Activated T-helper 1 cell treated with anti-CD3 and anti-CD28 coated beads, Interleukin-2, amount 50 U/mL, for 16 hours (primary cell): Measurements from ENCODE around the gene HAUS6.
"Not testable (repeated sequence)": the region's sequence is repeated elsewhere in the genome, so short reads cannot be mapped to it uniquely, and the experiment has no call there.

Experiments
- DNase-seq, 2 donors: peaks; one replicate each; pipeline ENCODE4 v3.0.0-alpha.2; 2020; ENCODE audit warnings: low read depth in 1 of 2, low spot score in 1 of 2

Gene HAUS6

DNA sequence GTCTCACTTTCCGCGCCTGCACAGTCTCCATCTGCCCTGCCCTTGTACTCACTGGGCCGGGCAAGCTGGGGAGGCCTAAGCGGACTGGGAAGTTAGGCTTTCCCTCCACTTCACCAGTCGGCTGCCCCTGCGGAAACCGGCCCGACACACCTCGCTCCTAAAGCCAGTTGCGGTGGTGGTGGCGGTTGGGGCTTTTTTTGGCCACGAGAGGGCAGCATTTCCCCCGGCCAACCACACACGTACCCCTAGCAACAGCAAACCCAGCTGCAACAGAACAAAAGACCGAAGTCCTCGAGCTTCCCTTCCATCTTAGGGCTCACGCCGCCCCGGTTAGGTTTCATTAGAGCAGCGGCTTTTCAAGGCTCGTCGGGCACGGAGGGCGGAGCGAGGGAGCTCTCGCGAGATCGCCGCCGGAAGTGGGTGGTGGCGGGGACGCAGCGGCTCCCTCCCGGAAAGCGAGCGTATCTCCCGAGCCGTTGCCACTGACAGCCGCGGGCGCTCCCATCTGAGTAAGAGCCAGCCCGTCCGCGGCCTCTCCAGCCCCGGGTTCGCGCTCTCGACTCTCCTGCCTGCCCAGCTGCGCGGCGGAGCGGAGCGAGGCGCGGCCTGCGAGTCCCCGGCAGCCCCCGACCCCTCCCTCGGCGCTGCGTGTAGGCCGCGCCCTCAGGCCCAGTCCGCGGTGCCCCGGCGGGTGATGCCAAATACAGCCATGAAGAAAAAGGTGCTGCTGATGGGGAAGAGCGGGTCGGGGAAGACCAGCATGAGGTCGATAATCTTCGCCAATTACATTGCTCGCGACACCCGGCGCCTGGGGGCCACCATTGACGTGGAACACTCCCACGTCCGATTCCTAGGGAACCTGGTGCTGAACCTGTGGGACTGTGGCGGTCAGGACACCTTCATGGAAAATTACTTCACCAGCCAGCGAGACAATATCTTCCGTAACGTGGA lies 53.5 kb downstream of the HAUS6 start, which contains the start of gene RRAGA:
Gene RRAGA (plus strand): TSS at position 462 of the 951 bp plus-strand sequence. CDS start 233 bp downstream, at position 695.
- peak; percentile 87 to 89 for DNase-seq

GRCh38 chr9:19036611-19037010 lies 66.1 kb downstream of the HAUS6 start:
- DNase-seq: no peak

GRCh38 chr9:19033015-19033414 lies 69.7 kb downstream of the HAUS6 start, which contains the start of gene SAXO1:
SAXO1 (minus strand) TSS chr9:19033209; CDS start chr9:19032908, 301 bp downstream.
- no peak for DNase-seq

GRCh38 chr9:19032406-19032805 lies 70.3 kb downstream of the HAUS6 start:
- DNase-seq: no peak

- DNase-seq: no peak
Measured at GRCh38 chr9:19030899-19031298, 71.8 kb downstream of the HAUS6 start.

DNA sequence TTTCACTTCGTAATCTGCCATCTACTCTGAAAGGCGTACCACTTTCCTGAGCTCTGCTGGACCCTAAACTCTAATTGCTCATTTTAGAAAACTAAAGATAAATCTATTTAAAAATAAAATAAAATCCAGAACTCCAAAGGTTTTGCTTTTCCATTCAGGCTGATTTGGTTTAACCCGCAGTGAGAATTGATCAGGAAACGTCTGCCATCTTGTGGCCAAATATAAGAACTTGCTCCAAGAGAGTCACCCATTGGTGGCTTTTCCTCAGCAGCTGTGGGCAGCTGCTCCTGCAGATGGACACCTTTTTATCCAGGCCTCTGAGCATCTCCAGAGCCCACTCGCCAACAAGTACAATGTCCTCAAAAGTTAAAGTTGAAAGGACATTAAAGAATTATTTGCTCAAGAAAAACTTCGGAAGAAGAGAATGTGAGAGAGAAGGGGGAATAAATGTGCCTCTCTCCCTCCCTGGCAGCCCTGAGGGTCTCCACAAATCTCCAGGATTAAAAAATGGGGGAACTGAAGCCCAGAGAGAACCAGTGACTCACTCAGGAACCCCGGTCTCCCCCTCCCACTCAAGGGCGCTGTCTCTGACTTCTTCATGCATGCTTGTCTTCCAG lies 73.8 kb downstream of the HAUS6 start:
- no peak for DNase-seq

DNA sequence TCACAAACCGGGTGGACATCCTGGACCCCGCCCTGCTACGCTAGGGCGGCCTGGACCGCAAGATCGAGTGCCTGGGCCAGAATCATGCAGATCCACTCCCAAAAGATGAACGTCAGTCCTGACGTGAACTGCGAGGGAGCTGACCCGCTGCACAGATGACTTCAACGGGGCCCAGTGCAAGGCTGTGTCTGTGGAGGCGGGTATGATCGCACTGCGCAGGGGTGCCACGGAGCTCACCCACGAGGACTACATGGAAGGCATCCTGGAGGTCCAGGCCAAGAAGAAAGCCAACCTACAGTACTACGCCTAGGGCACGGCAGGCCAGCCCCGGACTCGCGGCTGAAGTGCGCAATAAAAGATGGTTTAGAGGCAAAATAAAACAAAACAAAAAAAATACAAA lies 74.9 kb downstream of the HAUS6 start:
- DNase-seq: no peak

GRCh38 chr9:19026375-19026774 lies 76.3 kb downstream of the HAUS6 start:
- DNase-seq: no peak

DNA sequence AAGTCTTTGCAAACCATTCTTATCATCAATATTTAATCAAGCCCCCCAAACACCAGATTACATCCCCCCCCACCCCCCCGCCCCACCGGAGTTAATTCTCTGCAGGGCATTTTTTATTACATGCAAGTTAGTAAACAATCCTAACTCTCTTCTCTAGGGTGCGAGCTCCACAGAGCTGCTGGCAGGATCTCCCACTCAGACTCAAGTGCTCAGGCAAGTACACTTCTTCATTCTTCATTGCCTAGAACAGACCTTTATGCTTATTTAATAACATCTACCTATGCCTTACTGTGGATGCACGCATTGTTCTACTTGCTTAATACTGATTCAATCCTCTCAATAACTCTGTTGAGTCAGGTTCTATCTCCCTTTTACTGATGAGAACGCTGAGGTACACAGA lies 79.6 kb downstream of the HAUS6 start:
- DNase-seq: no peak

DNA sequence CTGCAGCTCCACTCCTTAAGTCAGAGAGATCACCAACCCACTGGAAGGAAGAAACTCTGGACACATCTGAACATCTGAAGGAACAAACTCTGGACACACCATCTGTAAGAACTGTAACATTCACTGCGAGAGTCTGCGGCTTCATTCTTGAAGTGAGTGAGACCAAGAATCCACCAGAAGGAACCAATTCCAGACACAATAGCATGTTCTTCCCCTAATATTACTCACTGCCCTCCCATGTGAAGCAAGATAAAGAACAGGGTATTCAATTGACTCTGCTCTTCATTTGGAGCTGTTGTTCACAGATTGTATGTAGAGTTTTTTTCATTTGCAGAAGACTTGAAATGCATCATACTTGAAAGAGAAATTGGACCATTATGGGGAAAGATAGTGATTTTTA lies 80.5 kb downstream of the HAUS6 start:
- no peak for DNase-seq

GRCh38 chr9:19021649-19022048 lies 81.1 kb downstream of the HAUS6 start:
- not testable (repeated sequence) for DNase-seq

DNA sequence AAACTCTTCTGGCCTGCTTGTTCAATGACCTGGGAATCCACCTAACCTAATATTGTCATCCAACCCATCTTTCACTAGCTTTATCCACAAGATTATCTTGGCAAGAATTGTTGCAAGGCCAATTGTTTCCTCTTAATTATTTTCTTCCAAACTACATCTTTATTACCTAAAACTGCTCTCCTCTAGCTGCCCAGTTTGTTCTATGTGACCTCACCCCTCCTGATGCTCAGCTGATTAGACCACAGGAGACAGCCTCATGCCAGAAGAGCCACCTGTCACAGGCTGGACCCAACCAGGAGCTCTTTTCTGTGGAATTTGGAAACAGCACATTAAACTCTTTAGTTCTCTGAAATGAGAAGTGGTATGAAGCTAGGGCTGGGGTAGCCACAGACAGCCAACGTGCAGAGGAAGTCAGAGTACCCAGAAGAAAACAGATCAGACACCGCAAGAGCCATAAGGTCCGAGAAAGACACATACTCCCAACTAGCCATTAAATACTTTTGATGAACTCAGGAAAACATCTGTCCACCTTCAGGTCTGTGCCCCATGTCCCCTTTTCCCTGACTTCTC lies 81.7 kb downstream of the HAUS6 start:
- DNase-seq: no peak

DNA sequence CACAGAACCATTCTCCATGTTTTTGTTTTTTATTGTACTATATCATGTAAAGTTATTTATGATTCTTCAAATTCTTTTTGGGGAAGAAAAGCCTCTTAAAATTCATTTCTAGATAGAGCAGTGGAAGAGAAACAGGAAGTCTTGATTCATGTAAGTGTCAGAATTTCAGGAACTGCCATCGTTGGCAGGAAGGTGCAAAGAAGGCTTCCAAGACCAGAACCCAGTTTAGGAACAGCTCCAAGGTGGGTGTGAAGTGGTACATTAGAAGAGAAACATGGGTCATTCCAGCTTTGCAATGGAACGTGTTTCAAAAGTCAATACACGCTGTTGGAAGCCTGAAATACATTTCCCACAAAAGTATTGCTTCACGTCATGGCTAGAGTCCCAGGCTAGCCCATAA lies 84.5 kb downstream of the HAUS6 start:
- DNase-seq: no peak

GRCh38 chr9:19009391-19009965 lies 93.2 kb downstream of the HAUS6 start:
- no peak for DNase-seq
